Lower leg skin (tissue), 4 donors: ENCODE measurements around the gene RELL1. TPM values are rescaled to one million over a fixed set of nuclear protein-coding genes. Genes with fewer than 3 reads are reported as not detected.

Experiments used
- DNase-seq, 2 donors: peaks; one replicate each; pipeline ENCODE4 v3.0.0-alpha.2; 2019; ENCODE audit warnings: low spot score in 2 of 2
- H3K4me3 ChIP-seq: fragments of 200-600 bp; sonication (generic); 2 replicates; pipeline ENCODE4 v1.5.1; 2017; ENCODE audit warnings: mild to moderate bottlenecking, low read depth; ENCODE audit not compliant: poor library complexity, severe bottlenecking
- POLR2A ChIP-seq, 2 donors: fragments of 450-650 bp; IDR thresholded peaks; one replicate each; pipeline ENCODE4 v1.6.1; 2016 to 2017; ENCODE audit warnings: antibody characterized with exemption in 2 of 2, mild to moderate bottlenecking in 1 of 2, moderate library complexity in 1 of 2
- WGBS, 2 donors: methylation state at CpG; one replicate each; pipeline ENCODE4 v1.1.5; 2018; 5-methylcytosine and 5-hydroxymethylcytosine counted together
- intact Hi-C: fragments of 100-400 bp; cut with DNase I; formaldehyde crosslinking; loops from one replicate; pipeline ENCODE4 v1.15.0; 2023; ENCODE audit warnings: low total_unique reads
- total RNA-seq, 4 donors: library from RNA; depleted of rRNA; stranded (reverse); fragments of >200 nt; gene quantifications; one replicate each; pipeline ENCODE4 v1.1.0, GENCODE V29; 2016
- TF ChIP-seq, protein P1 (sequence below), 3 donors: fragments of 450-650 bp; IDR thresholded peaks; one replicate each; pipeline ENCODE4 v1.5.1; 2016; ENCODE audit warnings: antibody characterized with exemption in 3 of 3, mild to moderate bottlenecking in 3 of 3, moderate library complexity in 2 of 3

Gene RELL1
- total RNA-seq, 4 donors from 2014 or later: 66.5 to 78.6 (median 73.7) TPM

DNA sequence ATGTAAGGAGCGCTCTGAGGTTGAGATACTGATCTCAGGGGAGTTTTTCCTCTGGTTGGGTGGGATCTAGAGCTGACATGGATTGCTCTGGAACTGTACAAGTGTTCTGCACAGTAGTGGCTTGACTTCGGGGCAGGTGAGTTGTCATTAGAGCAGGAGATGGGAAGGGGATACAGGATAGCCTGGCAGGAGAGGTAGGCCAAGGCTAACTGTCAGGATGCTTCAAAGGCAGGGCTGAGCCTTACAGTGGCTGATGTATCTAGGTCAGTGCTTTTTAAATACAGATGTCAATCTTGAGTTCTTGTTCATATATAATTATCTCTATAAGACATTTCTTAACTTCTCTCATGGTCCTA, 43.5 kb upstream of the RELL1 start:
- no peak for TF ChIP-seq POLR2A (IDR thresholded peaks at IDR 0.05)
- TF ChIP-seq, protein P1, sequence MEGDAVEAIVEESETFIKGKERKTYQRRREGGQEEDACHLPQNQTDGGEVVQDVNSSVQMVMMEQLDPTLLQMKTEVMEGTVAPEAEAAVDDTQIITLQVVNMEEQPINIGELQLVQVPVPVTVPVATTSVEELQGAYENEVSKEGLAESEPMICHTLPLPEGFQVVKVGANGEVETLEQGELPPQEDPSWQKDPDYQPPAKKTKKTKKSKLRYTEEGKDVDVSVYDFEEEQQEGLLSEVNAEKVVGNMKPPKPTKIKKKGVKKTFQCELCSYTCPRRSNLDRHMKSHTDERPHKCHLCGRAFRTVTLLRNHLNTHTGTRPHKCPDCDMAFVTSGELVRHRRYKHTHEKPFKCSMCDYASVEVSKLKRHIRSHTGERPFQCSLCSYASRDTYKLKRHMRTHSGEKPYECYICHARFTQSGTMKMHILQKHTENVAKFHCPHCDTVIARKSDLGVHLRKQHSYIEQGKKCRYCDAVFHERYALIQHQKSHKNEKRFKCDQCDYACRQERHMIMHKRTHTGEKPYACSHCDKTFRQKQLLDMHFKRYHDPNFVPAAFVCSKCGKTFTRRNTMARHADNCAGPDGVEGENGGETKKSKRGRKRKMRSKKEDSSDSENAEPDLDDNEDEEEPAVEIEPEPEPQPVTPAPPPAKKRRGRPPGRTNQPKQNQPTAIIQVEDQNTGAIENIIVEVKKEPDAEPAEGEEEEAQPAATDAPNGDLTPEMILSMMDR (IDR thresholded peaks at IDR 0.05): no peak
- intact Hi-C loops: no loop called here
- no peak overlapping the region for H3K4me3 ChIP-seq
- 85 to 88% methylated on average over 2 of the region's 2 CpGs for WGBS, 2 donors
- no peak for DNase-seq

DNA sequence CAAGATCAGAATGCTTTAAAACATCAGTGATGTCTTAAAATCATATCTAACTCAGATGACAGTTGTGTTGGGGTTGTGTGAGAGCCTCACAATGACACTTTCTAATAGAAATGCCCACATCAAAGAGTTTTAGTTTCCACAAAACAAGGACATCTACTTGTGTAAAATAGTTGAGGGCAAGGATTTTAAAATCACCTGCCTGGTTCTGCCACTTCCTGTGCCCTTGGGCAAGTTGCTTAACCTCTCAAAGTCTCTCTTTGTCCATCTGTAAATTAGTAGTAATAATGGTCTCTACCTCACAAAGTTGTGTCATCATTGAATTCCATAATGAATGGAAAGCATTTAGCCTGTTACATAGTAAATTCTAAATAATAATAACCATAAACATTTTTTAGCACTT, 41.9 kb upstream of the RELL1 start:
- no peak overlapping the region for H3K4me3 ChIP-seq
- no peak for DNase-seq
- intact Hi-C loops: no loop called here
- no peak for TF ChIP-seq POLR2A (IDR thresholded peaks at IDR 0.05)
- TF ChIP-seq, protein P1 (IDR thresholded peaks at IDR 0.05): no peak

DNA sequence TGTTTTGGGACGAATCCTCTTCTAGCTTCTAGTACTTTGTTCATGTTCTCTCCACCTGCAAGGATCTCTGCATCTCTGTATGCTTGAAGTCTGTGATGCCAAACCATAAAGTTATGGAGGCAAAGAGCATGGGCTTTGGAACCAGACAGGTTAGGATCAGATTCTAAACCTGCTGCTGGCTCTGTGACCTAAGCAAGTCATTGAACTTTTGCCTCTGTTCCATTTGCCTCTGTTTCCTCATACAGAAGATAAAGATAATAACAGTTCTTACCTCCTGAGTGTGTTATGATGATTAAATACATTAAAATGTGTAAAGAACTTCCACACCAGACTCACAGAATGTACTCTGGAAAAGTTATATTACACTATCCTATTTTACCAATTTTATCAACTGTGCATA, 41.5 kb upstream of the RELL1 start:
- intact Hi-C loops: no loop called here
- TF ChIP-seq POLR2A (IDR thresholded peaks at IDR 0.05): no peak
- TF ChIP-seq, protein P1 (IDR thresholded peaks at IDR 0.05): no peak
- WGBS, 2 donors: 70 to 88% methylated on average over 1 of the region's 1 CpG

DNA sequence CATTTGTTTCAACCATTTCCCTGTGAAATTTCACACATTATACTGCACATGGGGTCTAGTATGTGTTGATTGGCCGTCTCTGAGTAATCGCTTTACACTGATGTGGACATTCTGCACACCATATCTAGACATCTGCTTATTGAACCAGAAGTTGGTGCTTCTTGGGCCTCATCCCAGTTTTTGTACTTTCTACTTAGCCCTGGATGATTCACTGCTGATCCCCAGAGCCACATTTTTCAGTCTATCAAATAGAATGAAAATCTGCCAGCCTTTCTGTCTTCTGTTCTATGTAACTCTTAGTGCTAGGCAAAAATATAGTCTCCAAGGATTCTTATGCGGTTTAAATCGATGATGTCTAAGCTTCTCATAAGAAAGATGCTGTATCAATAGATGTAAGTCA, 40.5 kb upstream of the RELL1 start:
- DNase-seq: no peak
- intact Hi-C loops: no loop called here
- no peak for TF ChIP-seq POLR2A (IDR thresholded peaks at IDR 0.05)
- TF ChIP-seq, protein P1 (IDR thresholded peaks at IDR 0.05): no peak
- no peak overlapping the region for H3K4me3 ChIP-seq
- 67 to 79% methylated on average over 4 of the region's 4 CpGs for WGBS, 2 donors

More for the DNA sequence above, 41.5 kb upstream of the RELL1 start:
- H3K4me3 ChIP-seq: no peak overlapping the region
- DNase-seq: no peak

DNA sequence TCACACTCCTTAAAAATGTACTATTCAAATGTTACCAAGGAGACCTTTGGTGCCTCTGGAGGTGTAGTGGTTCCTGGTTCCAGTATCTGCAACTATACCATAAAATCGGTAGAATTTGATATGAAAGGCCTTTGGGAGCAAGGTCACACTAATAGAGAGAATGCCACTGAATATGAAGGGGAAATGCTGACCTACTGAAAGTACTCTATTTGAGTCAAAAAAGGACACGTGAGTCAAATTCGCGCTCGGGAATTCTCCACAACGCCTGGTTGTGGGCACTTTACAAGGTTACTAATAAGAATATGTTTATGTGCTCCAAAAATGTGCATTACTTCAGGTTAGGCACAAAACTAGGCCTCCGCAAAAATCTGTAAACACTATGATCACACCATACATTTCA, 39.5 kb upstream of the RELL1 start:
- intact Hi-C loops: no loop called here
- 95% methylated on average over 7 of the region's 7 CpGs for WGBS, 2 donors
- H3K4me3 ChIP-seq: no peak overlapping the region
- TF ChIP-seq POLR2A (IDR thresholded peaks at IDR 0.05): no peak
- TF ChIP-seq, protein P1 (IDR thresholded peaks at IDR 0.05): no peak
- no peak for DNase-seq

DNA sequence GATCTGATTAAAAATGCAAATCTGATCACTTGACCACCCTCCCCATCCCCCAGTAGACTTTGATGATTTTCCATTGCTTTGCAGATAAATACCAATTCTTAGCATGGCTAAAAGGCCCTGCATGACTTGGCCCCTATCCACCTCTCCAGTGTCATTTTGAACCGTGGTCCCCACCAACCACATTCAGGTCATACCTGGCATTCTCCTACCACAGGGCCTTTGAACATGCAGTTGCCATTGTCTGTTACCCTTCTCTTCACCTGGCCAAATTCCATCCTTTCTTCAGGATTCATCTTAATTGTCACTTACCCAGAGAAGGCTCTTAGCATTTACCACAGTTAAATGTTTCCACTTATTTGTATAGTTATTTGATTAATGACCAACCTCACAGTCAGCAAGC, 36.9 kb upstream of the RELL1 start:
- intact Hi-C loops: no loop called here
- WGBS, 2 donors: 84 to 91% methylated on average over 1 of the region's 1 CpG
- no peak overlapping the region for H3K4me3 ChIP-seq
- TF ChIP-seq, protein P1 (IDR thresholded peaks at IDR 0.05): no peak
- no peak for TF ChIP-seq POLR2A (IDR thresholded peaks at IDR 0.05)
- no peak for DNase-seq
